ENCODE measurements around the gene ACAP3. TPM values are rescaled to one million over a fixed set of nuclear protein-coding genes. Genes with fewer than 3 reads are reported as not detected.

ACAP3 gene
- total and polyA plus RNA-seq, 7 donors = 7.2 to 57.1 (median 23.5) TPM

DNA sequence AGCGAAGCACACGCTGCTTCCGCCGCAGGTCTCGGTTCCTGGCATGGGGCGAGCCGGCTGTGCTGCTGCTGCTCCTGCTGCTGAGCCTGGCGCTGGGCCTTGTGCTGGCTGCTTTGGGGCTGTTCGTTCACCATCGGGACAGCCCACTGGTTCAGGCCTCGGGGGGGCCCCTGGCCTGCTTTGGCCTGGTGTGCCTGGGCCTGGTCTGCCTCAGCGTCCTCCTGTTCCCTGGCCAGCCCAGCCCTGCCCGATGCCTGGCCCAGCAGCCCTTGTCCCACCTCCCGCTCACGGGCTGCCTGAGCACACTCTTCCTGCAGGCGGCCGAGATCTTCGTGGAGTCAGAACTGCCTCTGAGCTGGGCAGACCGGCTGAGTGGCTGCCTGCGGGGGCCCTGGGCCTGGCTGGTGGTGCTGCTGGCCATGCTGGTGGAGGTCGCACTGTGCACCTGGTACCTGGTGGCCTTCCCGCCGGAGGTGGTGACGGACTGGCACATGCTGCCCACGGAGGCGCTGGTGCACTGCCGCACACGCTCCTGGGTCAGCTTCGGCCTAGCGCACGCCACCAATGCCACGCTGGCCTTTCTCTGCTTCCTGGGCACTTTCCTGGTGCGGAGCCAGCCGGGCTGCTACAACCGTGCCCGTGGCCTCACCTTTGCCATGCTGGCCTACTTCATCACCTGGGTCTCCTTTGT, 26.0 kb upstream of the ACAP3 start:
- peaks cover 8 to 32% (median 13%) of the 10 kb centered on the region in 4 donors for H3K36me3 ChIP-seq
- intact Hi-C loops (cut with DNase I) = no loop called here
- H3K27ac ChIP-seq = no peak overlapping the region
- H3K27me3 ChIP-seq = no peaks in the 10 kb centered on the region
- no peak for DNase-seq
- TF ChIP-seq POLR2AphosphoS5 (IDR thresholded peaks at IDR 0.05) (peak in 1 of 4 donors; percentile 18), POLR2A (IDR thresholded peaks at IDR 0.05) (no peak)
- no peak overlapping the region for H3K4me3 ChIP-seq
- WGBS, 2 donors = 60 to 90% methylated on average over 36 of the region's 36 CpGs
- H3K9me3 ChIP-seq = no peaks in the 10 kb centered on the region
- peaks cover 0 to 7% (median 6%) of the 10 kb centered on the region in 4 donors for H3K4me1 ChIP-seq

DNA sequence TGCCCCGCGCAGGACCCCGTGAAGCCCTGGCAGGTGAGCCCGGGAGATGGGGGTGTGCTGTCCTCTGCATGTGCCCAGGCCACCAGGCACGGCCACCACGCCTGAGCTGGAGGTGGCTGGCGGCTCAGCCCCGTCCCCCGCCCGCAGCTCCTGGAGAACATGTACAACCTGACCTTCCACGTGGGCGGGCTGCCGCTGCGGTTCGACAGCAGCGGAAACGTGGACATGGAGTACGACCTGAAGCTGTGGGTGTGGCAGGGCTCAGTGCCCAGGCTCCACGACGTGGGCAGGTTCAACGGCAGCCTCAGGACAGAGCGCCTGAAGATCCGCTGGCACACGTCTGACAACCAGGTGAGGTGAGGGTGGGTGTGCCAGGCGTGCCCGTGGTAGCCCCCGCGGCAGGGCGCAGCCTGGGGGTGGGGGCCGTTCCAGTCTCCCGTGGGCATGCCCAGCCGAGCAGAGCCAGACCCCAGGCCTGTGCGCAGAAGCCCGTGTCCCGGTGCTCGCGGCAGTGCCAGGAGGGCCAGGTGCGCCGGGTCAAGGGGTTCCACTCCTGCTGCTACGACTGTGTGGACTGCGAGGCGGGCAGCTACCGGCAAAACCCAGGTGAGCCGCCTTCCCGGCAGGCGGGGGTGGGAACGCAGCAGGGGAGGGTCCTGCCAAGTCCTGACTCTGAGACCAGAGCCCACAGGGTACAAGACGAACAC, 25.2 kb upstream of the ACAP3 start:
- Histone ChIP-seq H3K27me3 (no peaks in the 10 kb centered on the region), H3K36me3 (peaks cover 1 to 32% (median 9%) of the 10 kb centered on the region in 4 donors), H3K27ac (no peak overlapping the region), H3K4me3 (no peak overlapping the region), H3K4me1 (peaks cover 0 to 7% (median 6%) of the 10 kb centered on the region in 4 donors), H3K9me3 (no peaks in the 10 kb centered on the region)
- WGBS, 2 donors = 19 to 77% methylated on average over 48 of the region's 48 CpGs
- intact Hi-C loops (cut with DNase I) = no loop called here
- TF ChIP-seq, protein P1, sequence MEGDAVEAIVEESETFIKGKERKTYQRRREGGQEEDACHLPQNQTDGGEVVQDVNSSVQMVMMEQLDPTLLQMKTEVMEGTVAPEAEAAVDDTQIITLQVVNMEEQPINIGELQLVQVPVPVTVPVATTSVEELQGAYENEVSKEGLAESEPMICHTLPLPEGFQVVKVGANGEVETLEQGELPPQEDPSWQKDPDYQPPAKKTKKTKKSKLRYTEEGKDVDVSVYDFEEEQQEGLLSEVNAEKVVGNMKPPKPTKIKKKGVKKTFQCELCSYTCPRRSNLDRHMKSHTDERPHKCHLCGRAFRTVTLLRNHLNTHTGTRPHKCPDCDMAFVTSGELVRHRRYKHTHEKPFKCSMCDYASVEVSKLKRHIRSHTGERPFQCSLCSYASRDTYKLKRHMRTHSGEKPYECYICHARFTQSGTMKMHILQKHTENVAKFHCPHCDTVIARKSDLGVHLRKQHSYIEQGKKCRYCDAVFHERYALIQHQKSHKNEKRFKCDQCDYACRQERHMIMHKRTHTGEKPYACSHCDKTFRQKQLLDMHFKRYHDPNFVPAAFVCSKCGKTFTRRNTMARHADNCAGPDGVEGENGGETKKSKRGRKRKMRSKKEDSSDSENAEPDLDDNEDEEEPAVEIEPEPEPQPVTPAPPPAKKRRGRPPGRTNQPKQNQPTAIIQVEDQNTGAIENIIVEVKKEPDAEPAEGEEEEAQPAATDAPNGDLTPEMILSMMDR (IDR thresholded peaks at IDR 0.05) = no peak
- no peak for TF ChIP-seq POLR2A (IDR thresholded peaks at IDR 0.05)
- no peak for TF ChIP-seq EP300 (IDR thresholded peaks at IDR 0.05)
- no peak for TF ChIP-seq POLR2AphosphoS5 (IDR thresholded peaks at IDR 0.05)
- no peak for DNase-seq

DNA sequence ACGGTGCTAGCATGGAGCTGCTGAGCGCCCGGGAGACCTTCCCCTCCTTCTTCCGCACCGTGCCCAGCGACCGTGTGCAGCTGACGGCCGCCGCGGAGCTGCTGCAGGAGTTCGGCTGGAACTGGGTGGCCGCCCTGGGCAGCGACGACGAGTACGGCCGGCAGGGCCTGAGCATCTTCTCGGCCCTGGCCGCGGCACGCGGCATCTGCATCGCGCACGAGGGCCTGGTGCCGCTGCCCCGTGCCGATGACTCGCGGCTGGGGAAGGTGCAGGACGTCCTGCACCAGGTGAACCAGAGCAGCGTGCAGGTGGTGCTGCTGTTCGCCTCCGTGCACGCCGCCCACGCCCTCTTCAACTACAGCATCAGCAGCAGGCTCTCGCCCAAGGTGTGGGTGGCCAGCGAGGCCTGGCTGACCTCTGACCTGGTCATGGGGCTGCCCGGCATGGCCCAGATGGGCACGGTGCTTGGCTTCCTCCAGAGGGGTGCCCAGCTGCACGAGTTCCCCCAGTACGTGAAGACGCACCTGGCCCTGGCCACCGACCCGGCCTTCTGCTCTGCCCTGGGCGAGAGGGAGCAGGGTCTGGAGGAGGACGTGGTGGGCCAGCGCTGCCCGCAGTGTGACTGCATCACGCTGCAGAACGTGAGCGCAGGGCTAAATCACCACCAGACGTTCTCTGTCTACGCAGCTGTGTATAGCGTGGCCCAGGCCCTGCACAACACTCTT, 24.5 kb upstream of the ACAP3 start:
- H3K36me3 ChIP-seq = peaks cover 0 to 32% (median 13%) of the 10 kb centered on the region in 4 donors
- TF ChIP-seq, protein P1 (IDR thresholded peaks at IDR 0.05) = no peak
- TF ChIP-seq EP300 (IDR thresholded peaks at IDR 0.05) = no peak
- no peak for TF ChIP-seq POLR2A (IDR thresholded peaks at IDR 0.05)
- TF ChIP-seq POLR2AphosphoS5 (IDR thresholded peaks at IDR 0.05) = no peak
- H3K27me3 ChIP-seq = no peaks in the 10 kb centered on the region
- H3K27ac ChIP-seq = no peak overlapping the region
- H3K4me1 ChIP-seq = peaks cover 0 to 7% (median 6%) of the 10 kb centered on the region in 4 donors
- DNase-seq = no peak
- intact Hi-C loops (cut with DNase I) = no loop called here
- H3K9me3 ChIP-seq = no peaks in the 10 kb centered on the region
- WGBS, 2 donors = 64 to 88% methylated on average over 57 of the region's 57 CpGs
- H3K4me3 ChIP-seq = no peak overlapping the region

DNA sequence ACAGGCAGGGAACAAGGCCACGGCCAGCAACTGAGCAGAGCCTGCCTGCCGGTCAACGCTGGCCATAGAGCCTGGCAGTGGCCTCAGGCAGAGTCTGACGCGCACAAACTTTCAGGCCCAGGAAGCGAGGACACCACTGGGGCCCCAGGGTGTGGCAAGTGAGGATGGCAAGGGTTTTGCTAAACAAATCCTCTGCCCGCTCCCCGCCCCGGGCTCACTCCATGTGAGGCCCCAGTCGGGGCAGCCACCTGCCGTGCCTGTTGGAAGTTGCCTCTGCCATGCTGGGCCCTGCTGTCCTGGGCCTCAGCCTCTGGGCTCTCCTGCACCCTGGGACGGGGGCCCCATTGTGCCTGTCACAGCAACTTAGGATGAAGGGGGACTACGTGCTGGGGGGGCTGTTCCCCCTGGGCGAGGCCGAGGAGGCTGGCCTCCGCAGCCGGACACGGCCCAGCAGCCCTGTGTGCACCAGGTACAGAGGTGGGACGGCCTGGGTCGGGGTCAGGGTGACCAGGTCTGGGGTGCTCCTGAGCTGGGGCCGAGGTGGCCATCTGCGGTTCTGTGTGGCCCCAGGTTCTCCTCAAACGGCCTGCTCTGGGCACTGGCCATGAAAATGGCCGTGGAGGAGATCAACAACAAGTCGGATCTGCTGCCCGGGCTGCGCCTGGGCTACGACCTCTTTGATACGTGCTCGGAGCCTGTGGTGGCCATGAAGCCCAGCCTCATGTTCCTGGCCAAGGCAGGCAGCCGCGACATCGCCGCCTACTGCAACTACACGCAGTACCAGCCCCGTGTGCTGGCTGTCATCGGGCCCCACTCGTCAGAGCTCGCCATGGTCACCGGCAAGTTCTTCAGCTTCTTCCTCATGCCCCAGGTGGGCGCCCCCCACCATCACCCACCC, 23.6 kb upstream of the ACAP3 start, which contains the start of gene TAS1R3:
TAS1R3 (plus strand) TSS at position 213 of the 898 bp plus-strand sequence; CDS start at position 279, 66 bp downstream.
- no peaks in the 10 kb centered on the region for H3K27me3 ChIP-seq
- H3K4me1 ChIP-seq = peaks cover 0 to 10% (median 8%) of the 10 kb centered on the region in 4 donors
- intact Hi-C loops (cut with DNase I) = no loop called here
- peaks cover 0 to 31% (median 13%) of the 10 kb centered on the region in 4 donors for H3K36me3 ChIP-seq
- TF ChIP-seq, protein P1 (IDR thresholded peaks at IDR 0.05) = no peak
- TF ChIP-seq EP300 (IDR thresholded peaks at IDR 0.05) (no peak), POLR2A (IDR thresholded peaks at IDR 0.05) (no peak), POLR2AphosphoS5 (IDR thresholded peaks at IDR 0.05) (peak in 1 of 4 donors; percentile 6)
- DNase-seq = no peak
- 44 to 73% methylated on average over 41 of the region's 41 CpGs for WGBS, 2 donors
- H3K27ac ChIP-seq = no peak within 1 kb of the TSS
- no peak within 1 kb of the TSS for H3K4me3 ChIP-seq
- no peaks in the 10 kb centered on the region for H3K9me3 ChIP-seq

Measured in sigmoid colon (tissue), 7 donors.